Cardiac fibroblast (primary cell): ENCODE measurements around the gene OMP.

ENCODE experiments used
- DNase-seq, 2 donors: peaks; one replicate each; pipeline versions ENCODE4 v3.0.0 to v3.0.0-alpha.2; 2010; ENCODE audit warnings: low read depth in 2 of 2
- H3K4me3 ChIP-seq, 2 donors: replicated peaks in 1 of 2; 1 replicate in 1 of 2; 2 replicates in 1 of 2; pipeline ENCODE4 v1.5.1; 2011; ENCODE audit warnings: low read depth in 2 of 2, low read length in 2 of 2, mild to moderate bottlenecking in 2 of 2, moderate library complexity in 1 of 2
- TF ChIP-seq, protein P1 (sequence below): IDR thresholded peaks from one replicate; pipeline ENCODE4 v1.5.1; 2011; ENCODE audit warnings: low read depth, mild to moderate bottlenecking, low read length, inconsistent platforms

OMP gene

DNA sequence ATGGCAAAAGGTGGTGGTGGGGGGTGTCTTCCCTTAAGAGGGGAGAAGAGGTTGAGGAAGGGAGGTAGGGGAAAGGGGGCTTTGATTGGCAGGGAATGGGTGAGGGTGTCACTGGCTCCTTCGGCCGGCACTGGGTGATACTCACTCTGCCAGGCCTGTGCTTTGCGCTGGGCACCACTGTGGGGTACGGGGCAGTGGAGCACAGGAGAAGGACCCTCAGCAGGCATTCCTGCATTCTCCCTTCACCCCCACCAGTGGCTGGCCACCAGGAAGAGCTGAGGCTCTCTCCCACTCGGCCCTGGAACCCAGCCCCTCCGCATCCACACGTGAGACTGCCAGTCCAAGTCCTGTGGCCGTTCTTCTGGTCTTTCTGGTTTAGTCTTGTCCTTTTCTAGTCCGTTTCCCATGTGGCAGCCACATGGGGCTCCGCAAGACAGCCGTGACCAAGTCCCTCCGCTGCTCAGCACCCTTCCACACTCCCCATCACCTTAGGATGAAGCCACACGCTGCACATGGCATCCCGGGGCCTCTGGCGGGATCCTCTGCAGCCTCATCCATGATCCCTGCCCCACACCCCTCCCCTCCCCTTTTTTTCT lies 27.9 kb upstream of the OMP start:
- no peak overlapping the region for H3K4me3 ChIP-seq
- no peak for DNase-seq
- TF ChIP-seq, protein P1, sequence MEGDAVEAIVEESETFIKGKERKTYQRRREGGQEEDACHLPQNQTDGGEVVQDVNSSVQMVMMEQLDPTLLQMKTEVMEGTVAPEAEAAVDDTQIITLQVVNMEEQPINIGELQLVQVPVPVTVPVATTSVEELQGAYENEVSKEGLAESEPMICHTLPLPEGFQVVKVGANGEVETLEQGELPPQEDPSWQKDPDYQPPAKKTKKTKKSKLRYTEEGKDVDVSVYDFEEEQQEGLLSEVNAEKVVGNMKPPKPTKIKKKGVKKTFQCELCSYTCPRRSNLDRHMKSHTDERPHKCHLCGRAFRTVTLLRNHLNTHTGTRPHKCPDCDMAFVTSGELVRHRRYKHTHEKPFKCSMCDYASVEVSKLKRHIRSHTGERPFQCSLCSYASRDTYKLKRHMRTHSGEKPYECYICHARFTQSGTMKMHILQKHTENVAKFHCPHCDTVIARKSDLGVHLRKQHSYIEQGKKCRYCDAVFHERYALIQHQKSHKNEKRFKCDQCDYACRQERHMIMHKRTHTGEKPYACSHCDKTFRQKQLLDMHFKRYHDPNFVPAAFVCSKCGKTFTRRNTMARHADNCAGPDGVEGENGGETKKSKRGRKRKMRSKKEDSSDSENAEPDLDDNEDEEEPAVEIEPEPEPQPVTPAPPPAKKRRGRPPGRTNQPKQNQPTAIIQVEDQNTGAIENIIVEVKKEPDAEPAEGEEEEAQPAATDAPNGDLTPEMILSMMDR: no peak

DNA sequence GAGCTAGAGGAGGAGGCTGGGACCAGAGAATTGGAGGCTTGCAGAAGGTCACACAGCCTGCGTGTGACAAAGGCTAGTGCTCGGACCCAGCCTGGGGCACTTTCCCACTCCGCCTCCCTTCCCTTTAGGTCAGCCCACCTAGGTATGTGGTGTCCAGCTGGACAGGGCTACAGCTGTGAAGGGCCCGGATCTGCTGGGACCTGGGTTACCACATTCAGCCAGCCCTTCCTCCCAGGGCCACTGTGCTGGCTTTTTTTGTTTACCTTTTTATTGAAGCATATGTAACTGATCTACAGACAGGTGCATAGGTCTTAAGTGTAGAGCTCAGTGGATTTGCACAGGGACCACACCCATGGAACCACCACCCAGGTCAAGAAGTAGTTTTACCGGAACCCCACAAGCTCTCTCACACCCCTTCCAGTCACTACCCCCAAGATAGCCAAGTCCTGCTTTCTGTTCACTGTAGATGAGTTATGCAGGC lies 27.2 kb upstream of the OMP start:
- no peak for DNase-seq
- TF ChIP-seq, protein P1: no peak
- H3K4me3 ChIP-seq: no peak overlapping the region

DNA sequence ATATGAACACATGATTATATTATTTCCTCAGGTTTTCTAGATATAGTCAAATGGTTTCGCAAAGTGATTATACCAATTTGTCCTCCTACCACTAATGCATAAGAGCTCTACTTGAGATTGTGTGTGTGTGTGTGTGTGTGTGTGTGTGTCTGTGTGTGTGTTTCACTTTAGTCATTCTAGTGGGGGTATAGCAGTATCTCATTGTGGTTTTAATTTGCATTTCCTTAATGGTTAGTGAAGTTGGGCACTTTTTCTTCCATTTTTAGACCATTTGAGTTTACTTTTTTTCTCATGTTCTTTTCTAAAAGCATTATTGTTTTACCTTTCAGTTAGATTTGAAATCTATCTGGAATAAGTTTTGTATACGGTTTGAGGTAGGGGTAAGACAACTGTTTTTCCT lies 23.0 kb upstream of the OMP start:
- no peak overlapping the region for H3K4me3 ChIP-seq
- no peak for DNase-seq

DNA sequence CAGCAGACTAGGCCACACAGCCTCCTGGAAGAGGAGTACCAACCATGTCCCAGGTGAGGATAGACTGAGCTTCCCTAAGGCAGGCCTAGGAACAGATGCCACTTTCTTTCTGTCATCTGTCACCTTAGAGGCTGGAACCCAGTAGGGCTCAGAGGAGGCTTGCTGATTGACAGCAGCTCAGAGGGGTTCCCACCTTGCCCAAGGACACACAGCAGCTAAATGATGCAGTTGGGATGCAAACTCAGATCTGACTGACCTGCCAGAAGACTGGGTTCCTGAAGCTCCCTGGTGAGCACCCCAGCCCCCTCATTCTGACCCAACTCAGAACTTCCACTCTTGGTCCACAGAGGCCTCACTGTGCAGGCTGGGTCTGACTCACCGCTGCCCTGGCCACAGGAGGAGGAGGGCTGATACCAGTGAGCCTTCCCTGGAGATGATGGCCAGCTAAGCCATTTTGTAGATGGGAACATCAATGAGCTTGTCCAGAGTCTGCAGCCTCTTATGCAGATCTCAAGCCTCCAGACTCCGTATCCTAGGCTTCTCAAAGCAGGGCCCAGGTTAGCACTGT lies 21.9 kb upstream of the OMP start:
- TF ChIP-seq, protein P1: no peak
- DNase-seq: peak; percentile 26 to 41
- H3K4me3 ChIP-seq: no peak overlapping the region

More for the DNA sequence above, 23.0 kb upstream of the OMP start:
- TF ChIP-seq, protein P1: no peak

DNA sequence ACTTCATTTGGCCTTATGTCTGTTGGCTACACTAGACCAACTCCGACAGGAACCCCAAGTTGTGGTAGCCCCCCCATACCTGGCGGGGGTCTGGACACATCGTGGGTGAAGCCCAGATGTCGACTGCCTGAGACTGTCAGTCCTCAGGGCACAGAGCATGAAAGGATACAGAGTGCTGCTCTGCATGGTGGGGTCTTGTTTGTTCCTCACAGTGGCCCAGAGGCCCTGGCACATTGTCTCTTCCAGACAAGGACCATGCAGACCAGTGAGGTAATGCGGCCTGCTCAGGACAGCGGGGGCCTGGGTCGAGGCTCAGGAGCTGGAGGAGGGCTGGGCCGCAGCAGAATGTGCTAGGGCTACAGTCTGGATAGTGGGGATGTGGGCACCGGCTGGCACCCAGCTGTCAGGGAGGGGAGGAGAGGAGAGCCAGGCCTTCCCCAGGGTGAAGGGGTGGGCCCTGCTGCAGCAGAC lies 21.2 kb upstream of the OMP start:
- TF ChIP-seq, protein P1: no peak
- H3K4me3 ChIP-seq: no peak overlapping the region
- DNase-seq: no peak

DNA sequence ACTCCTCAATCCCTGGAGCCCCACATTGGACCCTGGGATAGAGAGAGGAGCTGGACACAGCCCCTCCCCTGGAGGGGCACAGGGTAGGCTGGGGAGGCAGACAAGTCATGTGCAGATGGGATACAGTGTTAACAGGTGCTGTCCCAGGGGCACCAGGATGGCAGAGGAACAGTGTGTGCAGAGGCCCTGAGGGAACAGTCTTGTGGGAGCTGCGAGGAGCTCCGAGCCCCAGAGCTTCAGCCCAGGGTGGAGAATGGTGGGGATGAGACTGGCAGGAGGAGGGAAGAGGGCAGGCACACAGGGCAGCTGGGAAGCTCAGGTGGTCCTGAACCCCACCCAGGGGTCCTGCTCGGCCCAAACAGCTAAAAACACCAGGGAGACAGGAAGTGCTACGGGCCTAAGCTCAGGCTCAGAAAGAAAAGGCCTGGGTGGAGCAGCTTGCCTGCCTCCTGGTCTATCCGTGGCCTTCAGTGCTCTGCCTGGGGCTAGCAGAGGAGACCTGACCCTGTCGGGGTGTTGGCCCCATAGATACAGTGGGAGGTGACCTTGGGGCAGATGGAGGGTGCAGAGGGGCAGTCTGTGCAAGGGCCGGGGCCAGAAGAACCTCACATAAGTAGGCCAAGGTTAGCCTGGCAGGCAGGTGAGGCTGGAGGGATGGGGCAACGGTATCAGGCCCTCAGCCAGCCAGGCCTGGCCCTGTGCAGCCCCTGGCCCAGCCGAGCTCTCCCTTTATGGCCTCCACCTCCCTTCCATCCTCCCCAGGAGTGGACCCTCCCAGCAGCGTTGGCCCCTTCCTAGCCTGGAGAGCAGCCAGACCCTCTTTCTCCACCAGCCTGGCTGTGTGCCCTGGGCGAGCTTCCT lies 20.4 kb upstream of the OMP start:
- TF ChIP-seq, protein P1: no peak
- no peak for DNase-seq
- H3K4me3 ChIP-seq: no peak overlapping the region
